HEK293 (cell line): Measurements from ENCODE around the gene NPR2.

Experiments
- CTCF ChIA-PET: fragments of 350-600 bp; formaldehyde crosslinking; extraction: SDS; loops from one replicate; lab custom pipeline; 2021; ENCODE audit warnings: antibody characterized with exemption; lab: Yijun Ruan, JAX
- POLR2A ChIA-PET: fragments of 300-600 bp; formaldehyde crosslinking; extraction: SDS; loops from one replicate; lab custom pipeline; 2020; ENCODE audit warnings: antibody characterized with exemption, inconsistent platforms; lab: Yijun Ruan, JAX
- H3K27ac ChIP-seq: fragments of 200-500 bp; sonication (Bioruptor generic); 2 replicates; pipeline ENCODE4 v1.5.1; 2014; ENCODE audit warnings: low read depth, low read length, control low read depth, inconsistent platforms; ENCODE audit errors: extremely low read depth
- H3K36me3 ChIP-seq, 2 experiments: fragments of 200-500 bp in 1 of 2; sonication (Bioruptor generic) in 1 of 2; 1 replicate in 1 of 2; 2 replicates in 1 of 2; pipeline ENCODE4 v1.5.1; 2014 to 2017; ENCODE audit warnings: inconsistent platforms in 2 of 2, low read length in 2 of 2; ENCODE audit not compliant: control insufficient read depth in 2 of 2, insufficient read depth in 1 of 2
- H3K4me1 ChIP-seq: fragments of 200-500 bp; sonication (Bioruptor generic); 2 replicates; pipeline ENCODE4 v1.5.1; 2014; ENCODE audit warnings: mild to moderate bottlenecking, low read length, inconsistent platforms; ENCODE audit not compliant: control insufficient read depth, insufficient read depth
- H3K4me3 ChIP-seq: 2 replicates; pipeline ENCODE4 v1.5.1; 2011; ENCODE audit warnings: low read depth, mild to moderate bottlenecking, control low read depth, low read length, moderate library complexity
- H3K9me3 ChIP-seq: fragments of 200-500 bp; sonication (Bioruptor generic); 2 replicates; pipeline ENCODE4 v1.5.1; 2014; ENCODE audit warnings: low read depth, low read length, inconsistent platforms; ENCODE audit not compliant: control insufficient read depth, insufficient read depth
- AEBP2 ChIP-seq: fragments of 450-650 bp; formaldehyde crosslinking; IDR thresholded peaks from 2 replicates; pipeline ENCODE4 v1.5.1; 2016; ENCODE audit warnings: missing biosample characterization, missing genetic modification characterization, borderline replicate concordance
- BCL11B ChIP-seq: fragments of 450-650 bp; formaldehyde crosslinking; IDR thresholded peaks from 2 replicates; pipeline ENCODE4 v1.5.1; 2016; ENCODE audit warnings: low read depth, missing biosample characterization, missing genetic modification characterization
- BCL6B ChIP-seq: fragments of 450-650 bp; formaldehyde crosslinking; IDR thresholded peaks from 2 replicates; pipeline ENCODE4 v1.5.1; 2017; ENCODE audit warnings: missing biosample characterization, missing genetic modification characterization
- GLIS1 ChIP-seq: fragments of 450-650 bp; formaldehyde crosslinking; IDR thresholded peaks from 2 replicates; pipeline ENCODE4 v1.5.1; 2016; ENCODE audit warnings: missing biosample characterization, missing genetic modification characterization
- ZNF175 ChIP-seq: fragments of 450-650 bp; formaldehyde crosslinking; IDR thresholded peaks from 2 replicates; pipeline ENCODE4 v1.5.1; 2016; ENCODE audit warnings: missing biosample characterization, missing genetic modification characterization
- ZNF202 ChIP-seq: fragments of 450-650 bp; formaldehyde crosslinking; IDR thresholded peaks from 2 replicates; pipeline ENCODE4 v1.5.1; 2016; ENCODE audit warnings: missing biosample characterization, missing genetic modification characterization, borderline replicate concordance
- ZNF211 ChIP-seq: fragments of 450-650 bp; formaldehyde crosslinking; IDR thresholded peaks from 2 replicates; pipeline ENCODE4 v1.5.1; 2016; ENCODE audit warnings: low read depth, missing biosample characterization, missing genetic modification characterization
- ZNF274 ChIP-seq, 2 experiments: fragments of 200-500 bp in 1 of 2; fragments of 450-650 bp in 1 of 2; sonication (Bioruptor generic) in 1 of 2; formaldehyde crosslinking in 1 of 2; IDR thresholded peaks; 2 replicates each; pipeline versions ENCODE4 v1.5.1 to v1.6.1; 2014 to 2016; ENCODE audit warnings: borderline replicate concordance in 1 of 2, inconsistent platforms in 1 of 2, low read length in 1 of 2, missing biosample characterization in 1 of 2, missing genetic modification characterization in 1 of 2
- ZNF324 ChIP-seq: fragments of 450-650 bp; formaldehyde crosslinking; IDR thresholded peaks from 2 replicates; pipeline ENCODE4 v1.5.1; 2016; ENCODE audit warnings: missing biosample characterization, missing genetic modification characterization
- ZNF514 ChIP-seq: fragments of 450-650 bp; formaldehyde crosslinking; IDR thresholded peaks from 2 replicates; pipeline ENCODE4 v1.5.1; 2016; ENCODE audit warnings: missing biosample characterization, missing genetic modification characterization
- ZNF623 ChIP-seq: fragments of 450-650 bp; formaldehyde crosslinking; IDR thresholded peaks from 2 replicates; pipeline ENCODE4 v1.5.1; 2016; ENCODE audit warnings: missing biosample characterization, missing genetic modification characterization
- ZNF670 ChIP-seq: fragments of 450-650 bp; formaldehyde crosslinking; IDR thresholded peaks from 2 replicates; pipeline ENCODE4 v1.5.1; 2016; ENCODE audit warnings: missing biosample characterization, missing genetic modification characterization, low read depth
- ZNF747 ChIP-seq: fragments of 450-650 bp; formaldehyde crosslinking; IDR thresholded peaks from 2 replicates; pipeline ENCODE4 v1.5.1; 2016; ENCODE audit warnings: missing biosample characterization, missing genetic modification characterization
- ZNF777 ChIP-seq: fragments of 450-650 bp; formaldehyde crosslinking; IDR thresholded peaks from 2 replicates; pipeline ENCODE4 v1.5.1; 2017; ENCODE audit warnings: missing biosample characterization, missing genetic modification characterization, borderline replicate concordance
- ZNF830 ChIP-seq: fragments of 450-650 bp; IDR thresholded peaks from 2 replicates; pipeline ENCODE4 v1.5.0; 2018; ENCODE audit warnings: missing biosample characterization, missing genetic modification characterization, low read depth, mild to moderate bottlenecking, moderate library complexity
- ZSCAN16 ChIP-seq: fragments of 450-650 bp; formaldehyde crosslinking; IDR thresholded peaks from 2 replicates; pipeline ENCODE4 v1.5.1; 2016; ENCODE audit warnings: missing biosample characterization, missing genetic modification characterization
- TF ChIP-seq, protein P1 (sequence below): fragments of 450-650 bp; formaldehyde crosslinking; IDR thresholded peaks from 2 replicates; pipeline ENCODE4 v1.5.1; 2016; ENCODE audit warnings: missing biosample characterization, missing genetic modification characterization
- TF ChIP-seq, protein P2 (sequence below): fragments of 450-650 bp; formaldehyde crosslinking; IDR thresholded peaks from 2 replicates; pipeline ENCODE4 v1.5.1; 2016; ENCODE audit warnings: missing biosample characterization, missing genetic modification characterization

NPR2 gene

GRCh38 chr9:35763181-35763580 lies 28.2 kb upstream of the NPR2 start (continued):
- no peak for TF ChIP-seq AEBP2 (tag by site-specific recombination)
- TF ChIP-seq ZNF324 (tag by site-specific recombination): no peak
- no peak for TF ChIP-seq BCL11B (tag by site-specific recombination)
- TF ChIP-seq ZNF747: no peak
- no peak for TF ChIP-seq ZNF623 (tag by site-specific recombination)
- no peak for TF ChIP-seq ZNF670
- TF ChIP-seq ZNF175 (tag by site-specific recombination): no peak
- TF ChIP-seq ZNF777 (tag by site-specific recombination): no peak

GRCh38 chr9:35763803-35764202 lies 27.6 kb upstream of the NPR2 start:
- ChIA-PET POLR2A (no interaction called here), CTCF (interaction anchor here (1.3 kb wide), 1 partner anchor 26 kb away, joined by 6 read pairs; no protein-coding TSS in a partner anchor)
- no peak for TF ChIP-seq BCL6B (tag by site-specific recombination)
- no peak for TF ChIP-seq GLIS1 (tag by site-specific recombination)
- TF ChIP-seq ZSCAN16 (tag by site-specific recombination): no peak
- no peak for TF ChIP-seq ZNF274 (IDR thresholded peaks at IDR 0.05; ENCODE audit: low read length)
- no peak for TF ChIP-seq ZNF274 (tag by site-specific recombination; IDR thresholded peaks at IDR 0.05; ENCODE audit: borderline replicate concordance)
- no peak for TF ChIP-seq ZNF514
- TF ChIP-seq ZNF202 (tag by site-specific recombination): no peak
- TF ChIP-seq, protein P1, sequence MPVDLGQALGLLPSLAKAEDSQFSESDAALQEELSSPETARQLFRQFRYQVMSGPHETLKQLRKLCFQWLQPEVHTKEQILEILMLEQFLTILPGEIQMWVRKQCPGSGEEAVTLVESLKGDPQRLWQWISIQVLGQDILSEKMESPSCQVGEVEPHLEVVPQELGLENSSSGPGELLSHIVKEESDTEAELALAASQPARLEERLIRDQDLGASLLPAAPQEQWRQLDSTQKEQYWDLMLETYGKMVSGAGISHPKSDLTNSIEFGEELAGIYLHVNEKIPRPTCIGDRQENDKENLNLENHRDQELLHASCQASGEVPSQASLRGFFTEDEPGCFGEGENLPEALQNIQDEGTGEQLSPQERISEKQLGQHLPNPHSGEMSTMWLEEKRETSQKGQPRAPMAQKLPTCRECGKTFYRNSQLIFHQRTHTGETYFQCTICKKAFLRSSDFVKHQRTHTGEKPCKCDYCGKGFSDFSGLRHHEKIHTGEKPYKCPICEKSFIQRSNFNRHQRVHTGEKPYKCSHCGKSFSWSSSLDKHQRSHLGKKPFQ: no peak
- TF ChIP-seq ZNF211 (tag by site-specific recombination): no peak
- TF ChIP-seq ZNF830 (tag by site-specific recombination): no peak
- TF ChIP-seq, protein P2, sequence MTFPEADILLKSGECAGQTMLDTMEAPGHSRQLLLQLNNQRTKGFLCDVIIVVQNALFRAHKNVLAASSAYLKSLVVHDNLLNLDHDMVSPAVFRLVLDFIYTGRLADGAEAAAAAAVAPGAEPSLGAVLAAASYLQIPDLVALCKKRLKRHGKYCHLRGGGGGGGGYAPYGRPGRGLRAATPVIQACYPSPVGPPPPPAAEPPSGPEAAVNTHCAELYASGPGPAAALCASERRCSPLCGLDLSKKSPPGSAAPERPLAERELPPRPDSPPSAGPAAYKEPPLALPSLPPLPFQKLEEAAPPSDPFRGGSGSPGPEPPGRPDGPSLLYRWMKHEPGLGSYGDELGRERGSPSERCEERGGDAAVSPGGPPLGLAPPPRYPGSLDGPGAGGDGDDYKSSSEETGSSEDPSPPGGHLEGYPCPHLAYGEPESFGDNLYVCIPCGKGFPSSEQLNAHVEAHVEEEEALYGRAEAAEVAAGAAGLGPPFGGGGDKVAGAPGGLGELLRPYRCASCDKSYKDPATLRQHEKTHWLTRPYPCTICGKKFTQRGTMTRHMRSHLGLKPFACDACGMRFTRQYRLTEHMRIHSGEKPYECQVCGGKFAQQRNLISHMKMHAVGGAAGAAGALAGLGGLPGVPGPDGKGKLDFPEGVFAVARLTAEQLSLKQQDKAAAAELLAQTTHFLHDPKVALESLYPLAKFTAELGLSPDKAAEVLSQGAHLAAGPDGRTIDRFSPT (tag by site-specific recombination): no peak
- Histone ChIP-seq H3K4me1 (peaks cover 9% of the 10 kb centered on the region), H3K9me3 (no peaks in the 10 kb centered on the region), H3K36me3 (peaks cover 0 to 5% of the 10 kb centered on the region in 2 experiments; a peak in 1 of 3 replicates), H3K4me3 (no peak overlapping the region), H3K27ac (no peak overlapping the region)
